H1 (cell line): ENCODE measurements around the gene SAA2. TPM values are rescaled to one million over a fixed set of nuclear protein-coding genes. Genes with fewer than 3 reads are reported as not detected.

Source experiments
- EGR1 ChIP-seq: IDR thresholded peaks from 2 replicates; pipeline ENCODE4 v1.6.1; 2011; ENCODE audit warnings: low read depth, low read length, borderline replicate concordance
- MAFK ChIP-seq: IDR thresholded peaks from 2 replicates; pipeline ENCODE4 v1.6.1; 2012; ENCODE audit warnings: low read depth, mild to moderate bottlenecking, improper control_type of control experiment, low read length
- SP1 ChIP-seq: IDR thresholded peaks from 2 replicates; pipeline ENCODE4 v1.6.1; 2011; ENCODE audit warnings: low read depth, low read length
- USF2 ChIP-seq: IDR thresholded peaks from 2 replicates; pipeline ENCODE4 v1.6.1; 2011; ENCODE audit warnings: low read length, improper control_type of control experiment
- polyA plus RNA-seq, 7 experiments: library from polyadenylated mRNA; depleted of rRNA in 3 of 7; stranded (reverse) in 5 of 7; unstranded in 2 of 7; fragments of >200 nt in 5 of 7; fragments of 200-250 nt in 2 of 7; gene quantifications; 1 replicate in 5 of 7; 2 replicates in 1 of 7; 4 replicates in 1 of 7; pipeline versions ENCODE4 v1.2.1 to v1.2.3, GENCODE V29; 2011 to 2013; ENCODE audit warnings: missing spikeins in 2 of 7, mixed read lengths in 2 of 7
- total RNA-seq: library from RNA; stranded (reverse); fragmentation: NEBNext Ultra II Directional; extraction: Animal tissue kit (Norgen Biotek cat#: 25700); gene quantifications from 2 replicates; pipeline ENCODE4 v1.2.1, GENCODE V29; 2021
- TF ChIP-seq, protein P1 (sequence below): IDR thresholded peaks from 2 replicates; pipeline ENCODE4 v1.6.1; 2012; ENCODE audit warnings: low read length, inconsistent platforms

The SAA2 gene
- total and polyA plus RNA-seq, 2 of the 8 experiments (the other 6 are each of a cell fraction or from before 2014, with no cell fraction given) = not detected

- TF ChIP-seq MAFK = no peak
- TF ChIP-seq SP1 = no peak
- TF ChIP-seq USF2 = no peak
- TF ChIP-seq, protein P1, sequence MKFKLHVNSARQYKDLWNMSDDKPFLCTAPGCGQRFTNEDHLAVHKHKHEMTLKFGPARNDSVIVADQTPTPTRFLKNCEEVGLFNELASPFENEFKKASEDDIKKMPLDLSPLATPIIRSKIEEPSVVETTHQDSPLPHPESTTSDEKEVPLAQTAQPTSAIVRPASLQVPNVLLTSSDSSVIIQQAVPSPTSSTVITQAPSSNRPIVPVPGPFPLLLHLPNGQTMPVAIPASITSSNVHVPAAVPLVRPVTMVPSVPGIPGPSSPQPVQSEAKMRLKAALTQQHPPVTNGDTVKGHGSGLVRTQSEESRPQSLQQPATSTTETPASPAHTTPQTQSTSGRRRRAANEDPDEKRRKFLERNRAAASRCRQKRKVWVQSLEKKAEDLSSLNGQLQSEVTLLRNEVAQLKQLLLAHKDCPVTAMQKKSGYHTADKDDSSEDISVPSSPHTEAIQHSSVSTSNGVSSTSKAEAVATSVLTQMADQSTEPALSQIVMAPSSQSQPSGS = no peak
- no peak for TF ChIP-seq EGR1
These were observed 46.8 kb upstream of the SAA2 start (continued) for GRCh38 chr11:18295316-18295715.
